ENCODE results near the gene CCDC187.

The CCDC187 gene

GRCh38 chr9:136330406-136330990, 26.6 kb upstream of the CCDC187 start:
- Histone ChIP-seq H3K4me1 (ENCODE audit: insufficient read depth, low read length) (peaks cover 9% of the 10 kb centered on the region), H3K9me3 (ENCODE audit: insufficient read depth, low read depth, low read length) (no peaks in the 10 kb centered on the region), H3K27me3 (ENCODE audit: insufficient read depth, low read length) (no peaks in the 10 kb centered on the region), H3K4me3 (ENCODE audit: low read length) (no peak overlapping the region), H3K27ac (ENCODE audit: low read length) (no peak overlapping the region), H3K36me3 (ENCODE audit: insufficient read depth, low read depth, low read length) (no peaks in the 10 kb centered on the region), H3K9ac (ENCODE audit: low read depth, low read length) (no peak overlapping the region)

- Histone ChIP-seq H3K27ac (ENCODE audit: low read length) (no peak overlapping the region), H3K9me3 (ENCODE audit: insufficient read depth, low read depth, low read length) (no peaks in the 10 kb centered on the region), H3K4me3 (ENCODE audit: low read length) (no peak overlapping the region), H3K27me3 (ENCODE audit: insufficient read depth, low read length) (no peaks in the 10 kb centered on the region), H3K9ac (ENCODE audit: low read depth, low read length) (no peak overlapping the region), H3K36me3 (ENCODE audit: insufficient read depth, low read depth, low read length) (no peaks in the 10 kb centered on the region), H3K4me1 (ENCODE audit: insufficient read depth, low read length) (peaks cover 9% of the 10 kb centered on the region)
Observed at GRCh38 chr9:136329636-136330405, 25.9 kb upstream of the CCDC187 start.

- Histone ChIP-seq H3K36me3 (ENCODE audit: insufficient read depth, low read depth, low read length) (no peaks in the 10 kb centered on the region), H3K9ac (ENCODE audit: low read depth, low read length) (peak overlapping the region; percentile 27; the same call in 1 of the 2 replicates), H3K27me3 (ENCODE audit: insufficient read depth, low read length) (no peaks in the 10 kb centered on the region), H3K4me1 (ENCODE audit: insufficient read depth, low read length) (peaks cover 9% of the 10 kb centered on the region), H3K9me3 (ENCODE audit: insufficient read depth, low read depth, low read length) (no peaks in the 10 kb centered on the region), H3K4me3 (ENCODE audit: low read length) (no peak overlapping the region), H3K27ac (ENCODE audit: low read length) (no peak overlapping the region)
Observed at GRCh38 chr9:136329211-136329627, 25.3 kb upstream of the CCDC187 start.

GRCh38 chr9:136328622-136329041, 24.7 kb upstream of the CCDC187 start:
- peak overlapping the region; percentile 58; the same call in 1 of the 2 replicates for H3K4me3 ChIP-seq (ENCODE audit: low read length)
- H3K9ac ChIP-seq (ENCODE audit: low read depth, low read length) = peak overlapping the region; percentile 53; the same call in 1 of the 2 replicates

GRCh38 chr9:136328011-136328621, 24.2 kb upstream of the CCDC187 start:
- Histone ChIP-seq H3K4me1 (ENCODE audit: insufficient read depth, low read length) (peaks cover 9% of the 10 kb centered on the region), H3K27ac (ENCODE audit: low read length) (no peak overlapping the region), H3K9ac (ENCODE audit: low read depth, low read length) (peak overlapping the region; percentile 53; the same call in 1 of the 2 replicates), H3K27me3 (ENCODE audit: insufficient read depth, low read length) (no peaks in the 10 kb centered on the region), H3K4me3 (ENCODE audit: low read length) (peak overlapping the region; percentile 58; the same call in 1 of the 2 replicates), H3K9me3 (ENCODE audit: insufficient read depth, low read depth, low read length) (no peaks in the 10 kb centered on the region), H3K36me3 (ENCODE audit: insufficient read depth, low read depth, low read length) (no peaks in the 10 kb centered on the region)

More at GRCh38 chr9:136328622-136329041, 24.7 kb upstream of the CCDC187 start:
- Histone ChIP-seq H3K27me3 (ENCODE audit: insufficient read depth, low read length) (no peaks in the 10 kb centered on the region), H3K27ac (ENCODE audit: low read length) (no peak overlapping the region), H3K4me1 (ENCODE audit: insufficient read depth, low read length) (peaks cover 9% of the 10 kb centered on the region), H3K9me3 (ENCODE audit: insufficient read depth, low read depth, low read length) (no peaks in the 10 kb centered on the region), H3K36me3 (ENCODE audit: insufficient read depth, low read depth, low read length) (no peaks in the 10 kb centered on the region)

GRCh38 chr9:136327304-136327974, 23.5 kb upstream of the CCDC187 start, which contains the start of gene GPSM1:
GPSM1 (plus strand) TSS chr9:136327539; CDS start chr9:136327696, 157 bp downstream.
- H3K36me3 ChIP-seq (ENCODE audit: insufficient read depth, low read depth, low read length) = no peaks in the 10 kb centered on the region
- H3K9me3 ChIP-seq (ENCODE audit: insufficient read depth, low read depth, low read length) = no peaks in the 10 kb centered on the region
- no peak within 1 kb of the TSS for H3K27ac ChIP-seq (ENCODE audit: low read length)
- peak within 1 kb of the TSS; percentile 58; the same call in 1 of the 2 replicates for H3K4me3 ChIP-seq (ENCODE audit: low read length)
- H3K9ac ChIP-seq (ENCODE audit: low read depth, low read length) = peak within 1 kb of the TSS; percentile 53; the same call in 1 of the 2 replicates
- no peaks in the 10 kb centered on the region for H3K27me3 ChIP-seq (ENCODE audit: insufficient read depth, low read length)
- H3K4me1 ChIP-seq (ENCODE audit: insufficient read depth, low read length) = peaks cover 9% of the 10 kb centered on the region

- Histone ChIP-seq H3K27ac (ENCODE audit: low read length) (no peak overlapping the region), H3K9ac (ENCODE audit: low read depth, low read length) (peak overlapping the region; percentile 30; the same call in 1 of the 2 replicates), H3K4me3 (ENCODE audit: low read length) (no peak overlapping the region), H3K4me1 (ENCODE audit: insufficient read depth, low read length) (peaks cover 9% of the 10 kb centered on the region), H3K36me3 (ENCODE audit: insufficient read depth, low read depth, low read length) (no peaks in the 10 kb centered on the region), H3K27me3 (ENCODE audit: insufficient read depth, low read length) (no peaks in the 10 kb centered on the region), H3K9me3 (ENCODE audit: insufficient read depth, low read depth, low read length) (no peaks in the 10 kb centered on the region)
Observed at GRCh38 chr9:136326761-136327303, 22.9 kb upstream of the CCDC187 start.

GRCh38 chr9:136326061-136326760, 22.3 kb upstream of the CCDC187 start:
- Histone ChIP-seq H3K4me1 (ENCODE audit: insufficient read depth, low read length) (peaks cover 9% of the 10 kb centered on the region), H3K27ac (ENCODE audit: low read length) (no peak overlapping the region), H3K9ac (ENCODE audit: low read depth, low read length) (peak overlapping the region; percentile 37; the same call in 1 of the 2 replicates), H3K4me3 (ENCODE audit: low read length) (no peak overlapping the region), H3K9me3 (ENCODE audit: insufficient read depth, low read depth, low read length) (no peaks in the 10 kb centered on the region), H3K27me3 (ENCODE audit: insufficient read depth, low read length) (no peaks in the 10 kb centered on the region), H3K36me3 (ENCODE audit: insufficient read depth, low read depth, low read length) (no peaks in the 10 kb centered on the region)

- no peak overlapping the region for H3K9ac ChIP-seq (ENCODE audit: low read depth, low read length)
- no peak overlapping the region for H3K4me3 ChIP-seq (ENCODE audit: low read length)
- no peaks in the 10 kb centered on the region for H3K27me3 ChIP-seq (ENCODE audit: insufficient read depth, low read length)
Observed at GRCh38 chr9:136325358-136325757, 21.5 kb upstream of the CCDC187 start.

GRCh38 chr9:136324501-136325300, 20.8 kb upstream of the CCDC187 start:
- peaks cover 9% of the 10 kb centered on the region for H3K4me1 ChIP-seq (ENCODE audit: insufficient read depth, low read length)
- no peak overlapping the region for H3K4me3 ChIP-seq (ENCODE audit: low read length)
- no peaks in the 10 kb centered on the region for H3K36me3 ChIP-seq (ENCODE audit: insufficient read depth, low read depth, low read length)
- H3K27ac ChIP-seq (ENCODE audit: low read length) = no peak overlapping the region
- no peaks in the 10 kb centered on the region for H3K27me3 ChIP-seq (ENCODE audit: insufficient read depth, low read length)
- no peaks in the 10 kb centered on the region for H3K9me3 ChIP-seq (ENCODE audit: insufficient read depth, low read depth, low read length)
- H3K9ac ChIP-seq (ENCODE audit: low read depth, low read length) = no peak overlapping the region

More at GRCh38 chr9:136325358-136325757, 21.5 kb upstream of the CCDC187 start:
- H3K9me3 ChIP-seq (ENCODE audit: insufficient read depth, low read depth, low read length) = no peaks in the 10 kb centered on the region
- H3K36me3 ChIP-seq (ENCODE audit: insufficient read depth, low read depth, low read length) = no peaks in the 10 kb centered on the region
- peaks cover 9% of the 10 kb centered on the region for H3K4me1 ChIP-seq (ENCODE audit: insufficient read depth, low read length)
- no peak overlapping the region for H3K27ac ChIP-seq (ENCODE audit: low read length)

Data from iPS-20b (cell line).